H9 (cell line): ENCODE data around the gene CD27. TPM values are rescaled to one million over a fixed set of nuclear protein-coding genes. Genes with fewer than 3 reads are reported as not detected.

Source experiments
- DNase-seq: peaks from one replicate; pipeline ENCODE4 v3.0.0-alpha.2; 2017
- H2AFZ ChIP-seq: one replicate; pipeline ENCODE4 v1.6.1; 2013; ENCODE audit warnings: mild to moderate bottlenecking, low read length, control low read depth, moderate library complexity
- H2AK5ac ChIP-seq: 2 replicates; pipeline ENCODE4 v1.6.1; 2013; ENCODE audit warnings: low read length, control low read depth, mixed read lengths; ENCODE audit not compliant: insufficient read length
- H2BK120ac ChIP-seq: one replicate; pipeline ENCODE4 v1.6.1; 2013; ENCODE audit warnings: low read depth, mild to moderate bottlenecking, low read length, control low read depth, inconsistent platforms; ENCODE audit not compliant: poor library complexity, severe bottlenecking
- H2BK12ac ChIP-seq: 2 replicates; pipeline ENCODE4 v1.6.1; 2013; ENCODE audit warnings: low read length, control low read depth, mixed read lengths, low read depth; ENCODE audit not compliant: insufficient read length
- H2BK15ac ChIP-seq: 2 replicates; pipeline ENCODE4 v1.6.1; 2013; ENCODE audit warnings: low read depth, low read length, control low read depth
- H2BK20ac ChIP-seq: one replicate; pipeline ENCODE4 v1.6.1; 2013; ENCODE audit warnings: low read depth, mild to moderate bottlenecking, low read length, control low read depth, inconsistent platforms; ENCODE audit not compliant: poor library complexity, severe bottlenecking
- H2BK5ac ChIP-seq: 2 replicates; pipeline ENCODE4 v1.6.1; 2013; ENCODE audit warnings: low read length, control low read depth, mixed read lengths; ENCODE audit not compliant: insufficient read length
- H3K14ac ChIP-seq: 2 replicates; pipeline ENCODE4 v1.6.1; 2013; ENCODE audit warnings: low read length, control low read depth; ENCODE audit not compliant: insufficient read depth
- H3K18ac ChIP-seq: 2 replicates; pipeline ENCODE4 v1.6.1; 2013; ENCODE audit warnings: low read depth, mild to moderate bottlenecking, mixed read lengths, low read length, control low read depth; ENCODE audit not compliant: insufficient read length
- H3K23ac ChIP-seq: 2 replicates; pipeline ENCODE4 v1.6.1; 2013; ENCODE audit warnings: low read length, control low read depth, mixed read lengths, low read depth; ENCODE audit not compliant: insufficient read length
- H3K23me2 ChIP-seq: 2 replicates; pipeline ENCODE4 v1.6.1; 2013; ENCODE audit warnings: low read depth, mild to moderate bottlenecking, mixed read lengths, low read length, control low read depth; ENCODE audit not compliant: insufficient read length, poor library complexity, severe bottlenecking
- H3K27ac ChIP-seq: 2 replicates; pipeline ENCODE4 v1.5.1; 2013; ENCODE audit warnings: low read length, control low read depth, mixed read lengths, low read depth; ENCODE audit not compliant: insufficient read length
- H3K27me3 ChIP-seq: 2 replicates; pipeline ENCODE4 v1.6.1; 2013; ENCODE audit warnings: low read length, control low read depth, inconsistent platforms; ENCODE audit not compliant: insufficient read depth
- H3K4ac ChIP-seq: 2 replicates; pipeline ENCODE4 v1.6.1; 2013; ENCODE audit warnings: low read depth, mild to moderate bottlenecking, control low read depth, inconsistent platforms, low read length, moderate library complexity
- H3K4me1 ChIP-seq: 2 replicates; pipeline ENCODE4 v1.6.1; 2013; ENCODE audit warnings: low read length, control low read depth, inconsistent platforms; ENCODE audit not compliant: insufficient read depth
- H3K4me2 ChIP-seq: 2 replicates; pipeline ENCODE4 v1.6.1; 2013; ENCODE audit warnings: low read length, control low read depth, mixed read lengths; ENCODE audit not compliant: insufficient read length, insufficient read depth
- H3K56ac ChIP-seq: 2 replicates; pipeline ENCODE4 v1.6.1; 2013; ENCODE audit warnings: low read depth, mild to moderate bottlenecking, mixed read lengths, low read length, control low read depth; ENCODE audit not compliant: insufficient read length
- H3K79me1 ChIP-seq: 2 replicates; pipeline ENCODE4 v1.6.1; 2013; ENCODE audit warnings: low read depth, mild to moderate bottlenecking, moderate library complexity, low read length, control low read depth, inconsistent platforms; ENCODE audit not compliant: insufficient read depth, poor library complexity, severe bottlenecking
- H3K79me2 ChIP-seq: 2 replicates; pipeline ENCODE4 v1.6.1; 2013; ENCODE audit warnings: low read length, control low read depth, inconsistent platforms; ENCODE audit not compliant: insufficient read depth
- H3K9ac ChIP-seq: 2 replicates; pipeline ENCODE4 v1.6.1; 2013; ENCODE audit warnings: low read length, control low read depth, mixed read lengths; ENCODE audit not compliant: insufficient read length; ENCODE audit errors: extremely low read depth
- H3K9me3 ChIP-seq: one replicate; pipeline ENCODE4 v1.6.1; 2013; ENCODE audit warnings: low read depth, low read length, inconsistent platforms; ENCODE audit not compliant: control insufficient read depth
- H3T11ph ChIP-seq: one replicate; pipeline ENCODE4 v1.6.1; 2013; ENCODE audit warnings: mild to moderate bottlenecking, low read length, control low read depth, inconsistent platforms
- H4K20me1 ChIP-seq: one replicate; pipeline ENCODE4 v1.6.1; 2013; ENCODE audit not compliant: control insufficient read depth, insufficient read length, insufficient read depth
- H4K5ac ChIP-seq: 2 replicates; pipeline ENCODE4 v1.6.1; 2013; ENCODE audit warnings: low read depth, mild to moderate bottlenecking, mixed read lengths, low read length, control low read depth; ENCODE audit not compliant: insufficient read length
- H4K8ac ChIP-seq: replicated peaks from 2 replicates; pipeline ENCODE4 v1.6.1; 2013; ENCODE audit warnings: low read length, control low read depth, mixed read lengths, low read depth; ENCODE audit not compliant: insufficient read length
- H4K91ac ChIP-seq: 2 replicates; pipeline ENCODE4 v1.6.1; 2013; ENCODE audit warnings: low read depth, mild to moderate bottlenecking, moderate library complexity, mixed read lengths, low read length, control low read depth; ENCODE audit not compliant: insufficient read length
- H3K27ac Mint-ChIP-seq, 3 experiments: 2 replicates in 2 of 3; 3 replicates in 1 of 3; pipeline ENCODE4 v1.8.0; 2020 to 2021; ENCODE audit warnings: mixed read lengths in 3 of 3, mild to moderate bottlenecking in 1 of 3, moderate library complexity in 1 of 3
- H3K27me3 Mint-ChIP-seq: 2 replicates; pipeline ENCODE4 v1.8.0; 2021; ENCODE audit warnings: low read depth, mild to moderate bottlenecking, moderate library complexity, mixed read lengths
- H3K36me3 Mint-ChIP-seq, 3 experiments: 2 replicates in 2 of 3; 3 replicates in 1 of 3; pipeline ENCODE4 v1.8.0; 2020 to 2021; ENCODE audit warnings: low read depth in 3 of 3, mixed read lengths in 3 of 3; ENCODE audit not compliant: insufficient read depth in 1 of 3
- H3K4me1 Mint-ChIP-seq, 2 experiments: 2 replicates each; pipeline ENCODE4 v1.8.0; 2020; ENCODE audit warnings: mixed read lengths in 2 of 2
- H3K4me3 Mint-ChIP-seq, 2 experiments: 2 replicates in 1 of 2; 3 replicates in 1 of 2; pipeline ENCODE4 v1.8.0; 2020 to 2021; ENCODE audit warnings: mild to moderate bottlenecking in 2 of 2, mixed read lengths in 2 of 2, moderate library complexity in 1 of 2
- H3K9me3 Mint-ChIP-seq, 2 experiments: 2 replicates in 1 of 2; 3 replicates in 1 of 2; pipeline ENCODE4 v1.8.0; 2020; ENCODE audit warnings: mild to moderate bottlenecking in 2 of 2, mixed read lengths in 2 of 2, moderate library complexity in 1 of 2
- WGBS: extraction: QIAGEN DNeasy Blood & Tissue Kit; methylation state at CpG from one replicate; pipeline ENCODE4 v1.1.7; 2013; ENCODE audit warnings: missing lambda C conversion rate, low lambda C conversion rate, mixed read lengths; ENCODE audit not compliant: insufficient read length; ENCODE audit errors: extremely low coverage; 5-methylcytosine and 5-hydroxymethylcytosine counted together
- total RNA-seq: library from RNA; stranded (reverse); gene quantifications from 2 replicates; pipeline ENCODE4 v1.2.1, GENCODE V29; 2021
- TF ChIP-seq, protein P1 (sequence below): fragments of 200-600 bp; sonication (generic); conservative IDR thresholded peaks from 3 replicates; pipeline ENCODE4 v1.8.0; 2021; ENCODE audit warnings: antibody characterized with exemption, mild to moderate bottlenecking

Gene CD27
- total RNA-seq, 1 experiment from 2014 or later: 0.37 TPM

DNA sequence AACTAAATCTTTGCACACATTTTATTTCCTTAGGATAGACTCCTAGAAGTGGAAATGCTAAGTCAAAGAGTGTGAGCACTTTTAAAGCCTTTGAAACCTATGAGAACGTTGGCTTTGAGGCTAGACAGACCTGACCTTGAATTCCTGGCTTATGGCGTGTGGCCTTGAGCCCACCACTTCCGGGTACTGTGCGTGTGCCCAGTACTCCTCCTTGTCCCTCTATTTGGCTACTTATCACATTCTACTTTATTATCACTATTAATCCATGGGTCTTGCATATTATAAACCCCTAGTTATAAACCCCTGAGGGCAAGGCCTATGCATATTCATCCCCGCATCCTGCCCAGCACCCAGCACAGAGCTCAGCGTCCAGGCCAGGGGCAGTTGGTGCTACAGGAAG, 26.0 kb upstream of the CD27 start:
- Histone ChIP-seq H3K23ac (no peak overlapping the region), H3T11ph (no peak overlapping the region), H3K23me2 (no peaks in the 10 kb centered on the region), H2BK5ac (no peak overlapping the region), H2AK5ac (no peak overlapping the region), H4K5ac (no peak overlapping the region), H4K20me1 (no peaks in the 10 kb centered on the region), H3K79me2 (no peaks in the 10 kb centered on the region), H3K9me3 (no peaks in the 10 kb centered on the region), H3K9ac (no peak overlapping the region), H3K4ac (no peak overlapping the region), H2BK12ac (no peak overlapping the region), H2AFZ (no peak overlapping the region), H3K27me3 (no peaks in the 10 kb centered on the region), H3K18ac (no peak overlapping the region), H2BK120ac (no peak overlapping the region), H2BK20ac (no peak overlapping the region), H2BK15ac (no peak overlapping the region), H3K4me1 (no peaks in the 10 kb centered on the region), H3K79me1 (no peaks in the 10 kb centered on the region), H3K27ac (no peak overlapping the region), H4K8ac (no peak overlapping the region), H3K56ac (no peak overlapping the region), H4K91ac (no peak overlapping the region), H3K14ac (no peak overlapping the region), H3K4me2 (no peak overlapping the region)
- DNase-seq: no peak
- TF ChIP-seq, protein P1, sequence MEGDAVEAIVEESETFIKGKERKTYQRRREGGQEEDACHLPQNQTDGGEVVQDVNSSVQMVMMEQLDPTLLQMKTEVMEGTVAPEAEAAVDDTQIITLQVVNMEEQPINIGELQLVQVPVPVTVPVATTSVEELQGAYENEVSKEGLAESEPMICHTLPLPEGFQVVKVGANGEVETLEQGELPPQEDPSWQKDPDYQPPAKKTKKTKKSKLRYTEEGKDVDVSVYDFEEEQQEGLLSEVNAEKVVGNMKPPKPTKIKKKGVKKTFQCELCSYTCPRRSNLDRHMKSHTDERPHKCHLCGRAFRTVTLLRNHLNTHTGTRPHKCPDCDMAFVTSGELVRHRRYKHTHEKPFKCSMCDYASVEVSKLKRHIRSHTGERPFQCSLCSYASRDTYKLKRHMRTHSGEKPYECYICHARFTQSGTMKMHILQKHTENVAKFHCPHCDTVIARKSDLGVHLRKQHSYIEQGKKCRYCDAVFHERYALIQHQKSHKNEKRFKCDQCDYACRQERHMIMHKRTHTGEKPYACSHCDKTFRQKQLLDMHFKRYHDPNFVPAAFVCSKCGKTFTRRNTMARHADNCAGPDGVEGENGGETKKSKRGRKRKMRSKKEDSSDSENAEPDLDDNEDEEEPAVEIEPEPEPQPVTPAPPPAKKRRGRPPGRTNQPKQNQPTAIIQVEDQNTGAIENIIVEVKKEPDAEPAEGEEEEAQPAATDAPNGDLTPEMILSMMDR: no peak
- no CpG with 5 or more reads among the region's 6 CpGs for WGBS
- H3K9me3 Mint-ChIP-seq: no peaks in the 10 kb centered on the region; a peak in 1 of 5 replicates
- H3K4me3 Mint-ChIP-seq: no peak overlapping the region
- H3K36me3 Mint-ChIP-seq: no peaks in the 10 kb centered on the region
- H3K27me3 Mint-ChIP-seq: peaks cover 6% of the 10 kb centered on the region
- no peak overlapping the region; a peak in 1 of 7 replicates for H3K27ac Mint-ChIP-seq
- H3K4me1 Mint-ChIP-seq: no peaks in the 10 kb centered on the region; a peak in 1 of 4 replicates
